ENCODE measurements around the gene ZNF831. TPM values are rescaled to one million over a fixed set of nuclear protein-coding genes. Genes with fewer than 3 reads are reported as not detected.

ZNF831 gene
- total RNA-seq, 2 experiments from 2014 or later, result 7.9 to 10.2 TPM

Other genes starting within 250 kb of the ZNF831 start
- gene NELFCD, start 182.6 kb upstream of the ZNF831 start, total RNA-seq, result 10 to 100 TPM; 71.2 to 86.2 TPM
- gene CTSZ, start 156.6 kb upstream of the ZNF831 start, total RNA-seq, result 10 to 100 TPM; 39.6 to 48.0 TPM
- gene TUBB1, start 144.4 kb upstream of the ZNF831 start, total RNA-seq, result not detected
- gene ATP5F1E, start 131.5 kb upstream of the ZNF831 start, total RNA-seq, result 10 to 100 TPM; 78.3 to 80.8 TPM
- gene PRELID3B, start 121.0 kb upstream of the ZNF831 start, total RNA-seq, result 100 to 1,000 TPM in 1 of 2 experiments, 10 to 100 TPM in 1; 80.4 to 104 TPM
- gene EDN3, start 136.8 kb downstream of the ZNF831 start, total RNA-seq, result not detected

Measured in activated CD8-positive, alpha-beta memory T cell treated with anti-CD3 and anti-CD28 coated beads, Interleukin-2, amount 10 ng/mL, durations not matched to agents 7 days and 5 days (primary cell).